ENCODE results near the gene GNG2. TPM values are rescaled to one million over a fixed set of nuclear protein-coding genes. Genes with fewer than 3 reads are reported as not detected.

Gene GNG2
- total and polyA plus RNA-seq, 10 of the 15 experiments (the other 5 are each of a cell fraction or from before 2014, with no cell fraction given) = 31.6 to 114 (median 66.4) TPM

GRCh38 chr14:51989293-51990234 lies 129.2 kb downstream of the GNG2 start, which contains the start of gene RTRAF (continued):
- TF ChIP-seq RFX5 (IDR thresholded peaks at IDR 0.05; ENCODE audit: low read depth, low read length) = 0 out of 2 replicates have a peak, but pooled peaks have one; percentile 11
- peak; percentile 70 for TF ChIP-seq LARP7 (IDR thresholded peaks at IDR 0.05)
- no peak for TF ChIP-seq TCF3 (IDR thresholded peaks at IDR 0.05; ENCODE audit: borderline replicate concordance, insufficient read depth, low read depth, low read length)
- peak; percentile 63; the same call in 1 of the 2 replicates for TF ChIP-seq CBFB (IDR thresholded peaks at IDR 0.05; ENCODE audit: low read depth)
- no peak for TF ChIP-seq PAX8 (IDR thresholded peaks at IDR 0.05)
- no peak for TF ChIP-seq SKIL (IDR thresholded peaks at IDR 0.05; ENCODE audit: low read depth, poor library complexity, severe bottlenecking)
- peak; percentile 92 for TF ChIP-seq DPF2 (IDR thresholded peaks at IDR 0.05)
- peak; percentile 40 for TF ChIP-seq ATF7 (IDR thresholded peaks at IDR 0.05; ENCODE audit: low read depth)
- TF ChIP-seq, protein P1, sequence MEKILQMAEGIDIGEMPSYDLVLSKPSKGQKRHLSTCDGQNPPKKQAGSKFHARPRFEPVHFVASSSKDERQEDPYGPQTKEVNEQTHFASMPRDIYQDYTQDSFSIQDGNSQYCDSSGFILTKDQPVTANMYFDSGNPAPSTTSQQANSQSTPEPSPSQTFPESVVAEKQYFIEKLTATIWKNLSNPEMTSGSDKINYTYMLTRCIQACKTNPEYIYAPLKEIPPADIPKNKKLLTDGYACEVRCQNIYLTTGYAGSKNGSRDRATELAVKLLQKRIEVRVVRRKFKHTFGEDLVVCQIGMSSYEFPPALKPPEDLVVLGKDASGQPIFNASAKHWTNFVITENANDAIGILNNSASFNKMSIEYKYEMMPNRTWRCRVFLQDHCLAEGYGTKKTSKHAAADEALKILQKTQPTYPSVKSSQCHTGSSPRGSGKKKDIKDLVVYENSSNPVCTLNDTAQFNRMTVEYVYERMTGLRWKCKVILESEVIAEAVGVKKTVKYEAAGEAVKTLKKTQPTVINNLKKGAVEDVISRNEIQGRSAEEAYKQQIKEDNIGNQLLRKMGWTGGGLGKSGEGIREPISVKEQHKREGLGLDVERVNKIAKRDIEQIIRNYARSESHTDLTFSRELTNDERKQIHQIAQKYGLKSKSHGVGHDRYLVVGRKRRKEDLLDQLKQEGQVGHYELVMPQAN (conservative IDR thresholded peaks at IDR 0.05) = 0 out of 2 replicates have a peak, but pooled peaks have one; percentile 65
- 0 out of 2 replicates have a peak, but pooled peaks have one; percentile 20 for TF ChIP-seq BCL11A (IDR thresholded peaks at IDR 0.05; ENCODE audit: low read depth, low read length)
- TF ChIP-seq CBX5 (IDR thresholded peaks at IDR 0.05; ENCODE audit: low read depth) = 0 out of 2 replicates have a peak, but pooled peaks have one; percentile 53
- peak; percentile 86 for TF ChIP-seq IKZF1 (conservative IDR thresholded peaks at IDR 0.05)
- TF ChIP-seq SRF (IDR thresholded peaks at IDR 0.05; ENCODE audit: low read depth in 2 of 2, low read length in 2 of 2) = 0 out of 4 replicates have a peak, but pooled peaks of 1 of the 2 experiments have one; percentile 36
- TF ChIP-seq HCFC1 (IDR thresholded peaks at IDR 0.05; ENCODE audit: low read length) = peak; percentile 45; the same call in 1 of the 2 replicates
- peak; percentile 35 for TF ChIP-seq KLF5 (IDR thresholded peaks at IDR 0.05; ENCODE audit: partially characterized antibody)
- TF ChIP-seq STAT1 (conservative IDR thresholded peaks at IDR 0.05) = 0 out of 2 replicates have a peak, but pooled peaks have one; percentile 39
- no peak for TF ChIP-seq NFIC (IDR thresholded peaks at IDR 0.05; ENCODE audit: low read depth, low read length)
- peak; percentile 87 for TF ChIP-seq TAF1 (IDR thresholded peaks at IDR 0.05; ENCODE audit: borderline replicate concordance, low read depth, low read length)
- peak; percentile 40 for TF ChIP-seq SIX5 (IDR thresholded peaks at IDR 0.05; ENCODE audit: low read depth, low read length, severe bottlenecking)
- TF ChIP-seq BHLHE40 (IDR thresholded peaks at IDR 0.05; ENCODE audit: borderline replicate concordance in 1 of 2, low read depth in 2 of 2, low read length in 1 of 2) = peak in 1 of 2 experiments; percentile 71; a peak in 1 of 4 replicates
- TF ChIP-seq ZNF384 (IDR thresholded peaks at IDR 0.05; ENCODE audit: borderline replicate concordance, low read depth, low read length) = 0 out of 2 replicates have a peak, but pooled peaks have one; percentile 18
